ENCODE results near the gene ASPN.

- no peak for TF ChIP-seq CTCF (IDR thresholded peaks at IDR 0.05)
- no peak for TF ChIP-seq EP300 (IDR thresholded peaks at IDR 0.05; ENCODE audit: low read depth)
These were observed 42.2 kb downstream of the ASPN start for GRCh38 chr9:92439921-92440750.

Measured in transverse colon (tissue), 3 donors.